Ovary (tissue), 9 donors: ENCODE measurements around the gene ITPR1. TPM values are rescaled to one million over a fixed set of nuclear protein-coding genes. Genes with fewer than 3 reads are reported as not detected.

Source experiments
- DNase-seq, 5 donors: peaks; one replicate each; pipeline ENCODE4 v3.0.0-alpha.2; 2019 to 2020
- H3K27ac ChIP-seq, 2 donors: fragments of 200-600 bp; one replicate each; pipeline versions ENCODE4 v1.5.1 to v1.8.0; 2019 to 2022
- H3K27me3 ChIP-seq: fragments of 200-600 bp; one replicate; pipeline ENCODE4 v1.8.0; 2022
- H3K36me3 ChIP-seq: fragments of 200-600 bp; sonication (generic); one replicate; pipeline ENCODE4 v1.5.1; 2019
- H3K4me1 ChIP-seq: one replicate; pipeline ENCODE4 v1.8.1; 2013; ENCODE audit warnings: mild to moderate bottlenecking, moderate library complexity; ENCODE audit not compliant: insufficient read depth
- H3K4me3 ChIP-seq: fragments of 200-600 bp; sonication (generic); one replicate; pipeline ENCODE4 v1.5.1; 2017
- H3K9me3 ChIP-seq, 2 donors: fragments of 200-600 bp in 1 of 2; sonication (generic) in 1 of 2; one replicate each; pipeline versions ENCODE4 v1.5.1 to v1.8.1; 2013 to 2019; ENCODE audit warnings: mild to moderate bottlenecking in 1 of 2, moderate library complexity in 1 of 2
- CTCF ChIP-seq, 3 donors: fragments of 450-650 bp in 2 of 3; fragments of 200-600 bp in 1 of 3; IDR thresholded peaks; one replicate each; pipeline versions ENCODE4 v1.5.1 to v1.8.0; 2016 to 2022; ENCODE audit warnings: antibody characterized with exemption in 3 of 3, mild to moderate bottlenecking in 1 of 3
- EP300 ChIP-seq: sonication (generic); formaldehyde crosslinking; IDR thresholded peaks from one replicate; pipeline ENCODE4 v1.6.1; 2017; ENCODE audit warnings: antibody characterized with exemption
- POLR2A ChIP-seq: fragments of 450-650 bp; IDR thresholded peaks from one replicate; pipeline ENCODE4 v1.6.1; 2017; ENCODE audit warnings: antibody characterized with exemption, mild to moderate bottlenecking, moderate library complexity
- WGBS, 3 donors: extraction: QIAGEN DNeasy Blood & Tissue Kit in 1 of 3; methylation state at CpG; one replicate each; pipeline versions ENCODE4 v1.1.5 to v1.1.7; 2013 to 2017; 5-methylcytosine and 5-hydroxymethylcytosine counted together
- intact Hi-C, 4 donors: fragments of 100-400 bp; cut with DNase I; formaldehyde crosslinking; loops; one replicate each; pipeline versions ENCODE4 v1.11.0 to v1.15.1; 2022 to 2023
- polyA plus RNA-seq, 2 donors: library from polyadenylated mRNA; stranded (reverse); fragments of 200-250 nt in 1 of 2; fragments of 350-450 nt in 1 of 2; fragmentation: Illumina TruSeq in 1 of 2; extraction: RNeasy Lipid Tissue Mini Kit (QIAGEN cat#74804) in 1 of 2; gene quantifications; one replicate each; pipeline ENCODE4 v1.2.3, GENCODE V29; 2013 to 2014
- total RNA-seq, 7 donors: library from RNA; depleted of rRNA in 2 of 7; stranded (reverse); fragments of >200 nt in 2 of 7; fragmentation: NEBNext Ultra II Directional in 3 of 7; extraction: Animal tissue kit (Norgen Biotek cat#: 25700) in 3 of 7; gene quantifications; one replicate each; pipeline versions ENCODE4 v1.1.0 to v1.2.4, GENCODE V29; 2016 to 2023
- donor health status: DM: no; HTN: no; CAD: no; lungs with moderate emphysema.
- donor health status: DM: no; HTN: no; CAD: no.
- donor health status: Bipolar disorder and iron deficiency.
- donor health status: DM: yes; HTN: yes; CAD: no.
- donor health status: DM: no; HTN: no; CAD: no.
- donor health status: DM: yes; HTN: yes; CAD: no.

ITPR1 gene
- total and polyA plus RNA-seq, 9 donors: 59.5 to 313 (median 144) TPM

GRCh38 chr3:4688411-4688810 lies 195.3 kb downstream of the ITPR1 start:
- Histone ChIP-seq H3K9me3 (no peaks in the 10 kb centered on the region), H3K4me1 (no peaks in the 10 kb centered on the region), H3K4me3 (no peak overlapping the region), H3K27me3 (no peaks in the 10 kb centered on the region), H3K36me3 (no peaks in the 10 kb centered on the region), H3K27ac (no peak overlapping the region)
- TF ChIP-seq EP300: no peak
- TF ChIP-seq CTCF (IDR thresholded peaks at IDR 0.05): no peak
- TF ChIP-seq POLR2A: no peak
- WGBS, 3 donors: 75 to 92% (median 87%) methylated on average over 4 of the region's 4 CpGs
- intact Hi-C loops: no loop called here
- no peak for DNase-seq

DNA sequence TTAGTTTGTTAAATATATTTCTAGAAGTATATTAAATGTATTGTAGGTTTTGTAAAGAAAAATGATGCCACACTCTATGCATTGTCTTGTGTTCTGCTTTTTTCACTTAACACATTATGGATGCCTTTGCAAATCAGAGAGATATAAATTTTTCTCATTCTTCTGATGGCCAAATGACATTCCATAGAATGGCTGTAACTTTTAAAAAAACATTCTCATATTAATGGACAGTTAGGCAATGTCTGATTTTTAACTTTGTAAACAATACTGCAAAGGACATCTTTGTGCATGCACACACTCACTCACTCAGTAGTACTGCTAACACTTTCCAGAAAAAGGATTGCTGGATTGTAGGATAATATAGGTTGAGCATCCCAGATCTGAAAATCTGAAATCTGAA lies 195.9 kb downstream of the ITPR1 start:
- no peaks in the 10 kb centered on the region for H3K27me3 ChIP-seq
- DNase-seq: no peak
- TF ChIP-seq CTCF (IDR thresholded peaks at IDR 0.05): no peak
- no peak for TF ChIP-seq POLR2A
- no peak for TF ChIP-seq EP300
- no peak overlapping the region for H3K4me3 ChIP-seq
- no peaks in the 10 kb centered on the region for H3K4me1 ChIP-seq
- no peak overlapping the region for H3K27ac ChIP-seq
- H3K36me3 ChIP-seq: no peaks in the 10 kb centered on the region
- intact Hi-C loops: no loop called here
- no peaks in the 10 kb centered on the region for H3K9me3 ChIP-seq

DNA sequence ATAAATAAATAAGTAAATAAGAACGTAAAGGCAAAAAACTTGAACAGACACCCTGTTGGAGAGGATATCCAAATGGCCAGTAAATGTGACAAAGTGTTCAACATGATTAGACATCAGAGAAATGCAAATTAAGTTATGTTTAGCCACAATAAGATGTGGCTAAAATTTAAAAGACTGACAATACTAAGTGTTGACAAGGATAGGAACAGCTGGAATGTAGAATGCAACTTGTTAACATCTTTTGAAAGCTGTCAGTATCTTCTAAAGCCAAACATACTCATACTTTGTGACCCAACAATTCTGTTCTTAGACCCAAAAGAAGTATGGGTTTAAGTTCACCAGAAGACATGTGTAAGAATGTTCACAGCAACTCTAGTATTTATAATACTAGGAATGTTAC lies 197.1 kb downstream of the ITPR1 start:
- H3K4me3 ChIP-seq: no peak overlapping the region
- TF ChIP-seq EP300 (no peak), POLR2A (no peak), CTCF (IDR thresholded peaks at IDR 0.05) (no peak)
- no peak for DNase-seq
- no peaks in the 10 kb centered on the region for H3K4me1 ChIP-seq
- intact Hi-C loops: no loop called here
- no peak overlapping the region for H3K27ac ChIP-seq
- 97 to 100% (median 97%) methylated on average over 1 of the region's 1 CpG for WGBS, 3 donors
- no peaks in the 10 kb centered on the region for H3K36me3 ChIP-seq
- H3K9me3 ChIP-seq: no peaks in the 10 kb centered on the region
- H3K27me3 ChIP-seq: no peaks in the 10 kb centered on the region

- 82 to 88% (median 86%) methylated on average over 13 of the region's 13 CpGs for WGBS, 3 donors
- H3K27ac ChIP-seq: no peak overlapping the region
Measured at GRCh38 chr3:4693620-4694019, 200.5 kb downstream of the ITPR1 start.

More at GRCh38 chr3:4693620-4694019, 200.5 kb downstream of the ITPR1 start:
- DNase-seq: no peak
- intact Hi-C loops: no loop called here
- Histone ChIP-seq H3K36me3 (no peaks in the 10 kb centered on the region), H3K27me3 (no peaks in the 10 kb centered on the region), H3K4me1 (no peaks in the 10 kb centered on the region), H3K9me3 (no peaks in the 10 kb centered on the region), H3K4me3 (no peak overlapping the region)
- TF ChIP-seq POLR2A: no peak
- no peak for TF ChIP-seq EP300
- no peak for TF ChIP-seq CTCF (IDR thresholded peaks at IDR 0.05)
